IMR-90 (cell line): ENCODE measurements around the gene CETP. TPM values are rescaled to one million over a fixed set of nuclear protein-coding genes. Genes with fewer than 3 reads are reported as not detected.

Source experiments
- ATAC-seq: fragments of 200-7000 bp; cut with Tn5 transposase; 2 replicates; pipeline ENCODE4 v1.9.1; 2020; ENCODE audit warnings: low read depth, mild to moderate bottlenecking, moderate library complexity
- BruUV-seq: library from RNA; stranded (reverse); fragments of 400-500 nt; replicated peaks from 2 replicates; lab custom pipeline; 2021; lab: Mats Ljungman, UMichigan
- CTCF ChIA-PET: fragments of 300-600 bp; formaldehyde crosslinking; extraction: SDS; loops from one replicate; lab custom pipeline; 2021; ENCODE audit warnings: antibody characterized with exemption; lab: Yijun Ruan, JAX
- POLR2A ChIA-PET: fragments of 300-600 bp; sonication (Branson Sonifier 250); formaldehyde crosslinking; loops from one replicate; lab custom pipeline; 2022; ENCODE audit warnings: antibody characterized with exemption; ENCODE audit not compliant: unreplicated experiment; lab: Charles Lee
- DNase-seq: peaks from one replicate; pipeline ENCODE4 v3.0.0; 2013
- H2AFZ ChIP-seq: replicated peaks from 2 replicates; pipeline ENCODE3; 2013; ENCODE audit warnings: low read length, mild to moderate bottlenecking; ENCODE audit not compliant: poor library complexity
- H2AK5ac ChIP-seq: 2 replicates; pipeline ENCODE4 v1.6.1; 2013; ENCODE audit warnings: low read depth, low read length, inconsistent platforms
- H2AK9ac ChIP-seq: replicated peaks from 2 replicates; pipeline ENCODE3; 2013; ENCODE audit warnings: mild to moderate bottlenecking, low read depth, low read length, moderate library complexity; ENCODE audit not compliant: poor library complexity
- H2BK120ac ChIP-seq: 2 replicates; pipeline ENCODE4 v1.6.1; 2013; ENCODE audit warnings: low read depth, low read length, inconsistent platforms
- H2BK15ac ChIP-seq: 3 replicates; pipeline ENCODE4 v1.6.1; 2013; ENCODE audit warnings: low read depth, low read length, inconsistent platforms
- H2BK20ac ChIP-seq: 2 replicates; pipeline ENCODE4 v1.6.1; 2013; ENCODE audit warnings: low read depth, mild to moderate bottlenecking, inconsistent platforms, low read length, moderate library complexity
- H2BK5ac ChIP-seq: 2 replicates; pipeline ENCODE4 v1.6.1; 2013; ENCODE audit warnings: mild to moderate bottlenecking, low read depth, low read length, inconsistent platforms; ENCODE audit not compliant: poor library complexity, severe bottlenecking
- H3K14ac ChIP-seq: replicated peaks from 2 replicates; pipeline ENCODE4 v1.6.1; 2013; ENCODE audit warnings: low read depth, low read length, inconsistent platforms
- H3K18ac ChIP-seq: 2 replicates; pipeline ENCODE4 v1.6.1; 2013; ENCODE audit warnings: low read depth, low read length, control low read depth
- H3K23ac ChIP-seq: 2 replicates; pipeline ENCODE4 v1.6.1; 2013; ENCODE audit warnings: low read depth, low read length, inconsistent platforms
- H3K27ac ChIP-seq: 2 replicates; pipeline ENCODE4 v1.5.1; 2013; ENCODE audit warnings: mild to moderate bottlenecking, control low read depth, low read length; ENCODE audit not compliant: insufficient read depth
- H3K27me3 ChIP-seq: 2 replicates; pipeline ENCODE4 v1.6.1; 2013; ENCODE audit warnings: low read length; ENCODE audit not compliant: control insufficient read depth, insufficient read depth
- H3K36me3 ChIP-seq: 2 replicates; pipeline ENCODE4 v1.6.1; 2013; ENCODE audit warnings: low read length, mixed read lengths; ENCODE audit not compliant: control insufficient read depth, insufficient read depth
- H3K4ac ChIP-seq: 2 replicates; pipeline ENCODE4 v1.6.1; 2013; ENCODE audit warnings: low read depth, low read length, inconsistent platforms
- H3K4me1 ChIP-seq: 2 replicates; pipeline ENCODE4 v1.6.1; 2013; ENCODE audit warnings: low read length, mixed read lengths; ENCODE audit not compliant: control insufficient read depth, insufficient read depth
- H3K4me2 ChIP-seq: 2 replicates; pipeline ENCODE4 v1.6.1; 2013; ENCODE audit warnings: low read depth, mild to moderate bottlenecking, control low read depth, low read length, moderate library complexity
- H3K4me3 ChIP-seq: 2 replicates; pipeline ENCODE4 v1.5.1; 2013; ENCODE audit warnings: low read depth, mild to moderate bottlenecking, control low read depth, low read length, moderate library complexity; ENCODE audit not compliant: insufficient read depth
- H3K56ac ChIP-seq: 2 replicates; pipeline ENCODE4 v1.6.1; 2013; ENCODE audit warnings: low read length, inconsistent platforms; ENCODE audit not compliant: insufficient read depth; ENCODE audit errors: extremely low read depth
- H3K79me1 ChIP-seq, 2 experiments: 2 replicates each; pipeline ENCODE4 v1.6.1; 2013; ENCODE audit warnings: low read length in 2 of 2, inconsistent platforms in 1 of 2, low read depth in 1 of 2
- H3K9ac ChIP-seq: 2 replicates; pipeline ENCODE4 v1.6.1; 2013; ENCODE audit warnings: low read depth, low read length, control low read depth
- H3K9me1 ChIP-seq: 2 replicates; pipeline ENCODE4 v1.6.1; 2013; ENCODE audit warnings: low read length, inconsistent platforms; ENCODE audit not compliant: insufficient read depth
- H3K9me3 ChIP-seq: 2 replicates; pipeline ENCODE4 v1.6.1; 2013; ENCODE audit warnings: low read length; ENCODE audit not compliant: control insufficient read depth, insufficient read depth
- H4K20me1 ChIP-seq: 2 replicates; pipeline ENCODE4 v1.6.1; 2013; ENCODE audit warnings: low read length, inconsistent platforms; ENCODE audit not compliant: insufficient read depth
- H4K5ac ChIP-seq: 2 replicates; pipeline ENCODE4 v1.6.1; 2013; ENCODE audit warnings: mild to moderate bottlenecking, low read depth, low read length, control low read depth
- H4K8ac ChIP-seq, 2 experiments: 2 replicates each; pipeline ENCODE4 v1.6.1; 2013; ENCODE audit warnings: low read depth in 2 of 2, low read length in 2 of 2, control low read depth in 1 of 2, inconsistent platforms in 1 of 2
- H4K91ac ChIP-seq: 2 replicates; pipeline ENCODE4 v1.6.1; 2013; ENCODE audit warnings: low read depth, low read length, inconsistent platforms; ENCODE audit not compliant: insufficient read depth
- CEBPB ChIP-seq: IDR thresholded peaks from 2 replicates; pipeline ENCODE4 v1.6.1; 2012; ENCODE audit warnings: low read depth, low read length, improper control_type of control experiment
- CHD1 ChIP-seq: IDR thresholded peaks from 2 replicates; pipeline ENCODE4 v1.6.1; 2012; ENCODE audit warnings: low read depth, low read length, improper control_type of control experiment
- MAFK ChIP-seq: IDR thresholded peaks from 2 replicates; pipeline ENCODE4 v1.6.1; 2012; ENCODE audit warnings: low read depth, low read length, improper control_type of control experiment
- MAZ ChIP-seq: IDR thresholded peaks from 2 replicates; pipeline ENCODE4 v1.6.1; 2012; ENCODE audit warnings: low read depth, mild to moderate bottlenecking, low read length, improper control_type of control experiment, moderate library complexity, borderline replicate concordance
- NFE2L2 ChIP-seq: fragments of 150-350 bp; IDR thresholded peaks from 2 replicates; pipeline ENCODE4 v1.6.1; 2016; ENCODE audit warnings: low read depth, mild to moderate bottlenecking, low read length
- RAD21 ChIP-seq: IDR thresholded peaks from 2 replicates; pipeline ENCODE4 v1.6.1; 2012; ENCODE audit warnings: low read length, improper control_type of control experiment
- RFX5 ChIP-seq: IDR thresholded peaks from 2 replicates; pipeline ENCODE4 v1.8.0; 2012; ENCODE audit warnings: low read depth, mild to moderate bottlenecking, low read length, moderate library complexity
- SMC3 ChIP-seq: fragments of 150-350 bp; IDR thresholded peaks from 2 replicates; pipeline ENCODE4 v1.6.1; 2016; ENCODE audit warnings: low read depth, mild to moderate bottlenecking, antibody characterized with exemption, low read length, moderate library complexity
- WGBS, 2 experiments: methylation state at CpG; one replicate each; pipeline versions ENCODE4 v1.1.5 to v1.1.7; 2013; ENCODE audit warnings: missing lambda C conversion rate in 2 of 2; ENCODE audit not compliant: insufficient read length in 1 of 2; ENCODE audit errors: extremely low coverage in 2 of 2; 5-methylcytosine and 5-hydroxymethylcytosine counted together
- dilution Hi-C: fragments of 300-500 bp; cut with HindIII; formaldehyde crosslinking; loops from one replicate; pipeline ENCODE4 v1.14.3; 2018; ENCODE audit warnings: low sequenced_read_pairs; ENCODE audit not compliant: unreplicated experiment
- in situ Hi-C: fragments of 300-500 bp; cut with MboI; formaldehyde crosslinking; loops from 3 replicates; pipeline ENCODE4 v1.14.3; 2019; ENCODE audit warnings: low sequenced_read_pairs, inconsistent platforms, mixed read lengths
- intact Hi-C: fragments of 100-400 bp; cut with micrococcal nuclease; formaldehyde crosslinking; loops from 2 replicates; pipeline ENCODE4 v1.10.0; 2022
- polyA plus RNA-seq, 3 experiments: library from polyadenylated mRNA; depleted of rRNA; stranded (reverse); fragments of >200 nt; gene quantifications; 2 replicates each; pipeline ENCODE4 v1.2.3, GENCODE V29; 2012; ENCODE audit warnings: low replicate concordance in 1 of 3
- total RNA-seq: library from RNA; depleted of rRNA; stranded (reverse); fragments of >200 nt; gene quantifications from 2 replicates; pipeline ENCODE4 v1.2.3, GENCODE V29; 2012
- TF ChIP-seq, protein P1 (sequence below): fragments of 150-350 bp; IDR thresholded peaks from 2 replicates; pipeline ENCODE4 v1.6.1; 2016; ENCODE audit warnings: low read depth, mild to moderate bottlenecking, low read length, moderate library complexity, borderline replicate concordance

The CETP gene
- total and polyA plus RNA-seq, 2 of the 4 experiments (the other 2 are of a cell fraction): not detected

GRCh38 chr16:57003439-57004386 lies 42.0 kb downstream of the CETP start:
- Histone ChIP-seq H2AFZ (no peak overlapping the region), H3K27me3 (no peaks in the 10 kb centered on the region), H2BK15ac (no peak overlapping the region), H3K4me3 (no peak overlapping the region), H3K9ac (no peak overlapping the region), H3K79me1 (peaks cover 18 to 61% of the 10 kb centered on the region in 2 experiments), H3K9me1 (peaks cover 14% of the 10 kb centered on the region), H4K5ac (no peak overlapping the region), H2BK5ac (no peak overlapping the region), H3K56ac (no peak overlapping the region), H3K18ac (no peak overlapping the region), H3K23ac (no peak overlapping the region), H3K4me1 (peaks cover 16% of the 10 kb centered on the region), H3K14ac (0 out of 2 replicates have a peak overlapping the region, but pooled peaks have one; percentile 1), H3K9me3 (no peaks in the 10 kb centered on the region), H3K4ac (0 out of 2 replicates have a peak overlapping the region, but pooled peaks have one; percentile 29), H3K27ac (no peak overlapping the region), H3K4me2 (no peak overlapping the region), H2BK120ac (no peak overlapping the region), H2AK5ac (peak overlapping the region; percentile 48), H2AK9ac (peak overlapping the region; percentile 17), H4K20me1 (no peaks in the 10 kb centered on the region), H2BK20ac (no peak overlapping the region), H3K36me3 (peaks cover 3% of the 10 kb centered on the region), H4K8ac (no peak overlapping the region; a peak in 1 of 4 replicates), H4K91ac (no peak overlapping the region)
- in situ Hi-C loops: no loop called here
- WGBS, 2 experiments: 85% methylated on average over 11 of the region's 22 CpGs; no CpG with 5 or more reads in 1 of the 2 experiments
- dilution Hi-C loops: no loop called here
- ChIA-PET CTCF (no interaction called here), POLR2A (no interaction called here)
- no TSS peak for BruUV-seq
- DNase-seq (no peak), ATAC-seq (no peak)
- TF ChIP-seq RAD21 (no peak), SMC3 (no peak), RFX5 (no peak), NFE2L2 (no peak), MAFK (no peak), CEBPB (no peak), MAZ (no peak), CHD1 (no peak)
- TF ChIP-seq, protein P1, sequence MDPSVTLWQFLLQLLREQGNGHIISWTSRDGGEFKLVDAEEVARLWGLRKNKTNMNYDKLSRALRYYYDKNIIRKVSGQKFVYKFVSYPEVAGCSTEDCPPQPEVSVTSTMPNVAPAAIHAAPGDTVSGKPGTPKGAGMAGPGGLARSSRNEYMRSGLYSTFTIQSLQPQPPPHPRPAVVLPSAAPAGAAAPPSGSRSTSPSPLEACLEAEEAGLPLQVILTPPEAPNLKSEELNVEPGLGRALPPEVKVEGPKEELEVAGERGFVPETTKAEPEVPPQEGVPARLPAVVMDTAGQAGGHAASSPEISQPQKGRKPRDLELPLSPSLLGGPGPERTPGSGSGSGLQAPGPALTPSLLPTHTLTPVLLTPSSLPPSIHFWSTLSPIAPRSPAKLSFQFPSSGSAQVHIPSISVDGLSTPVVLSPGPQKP: no peak
- intact Hi-C loops: no loop called here
